HG02759 (cell line): ENCODE data around the gene SCP2D1.
A peak's percentile ranks its signal among the peaks of the same experiment; 100 is the strongest.
"Not testable (repeated sequence)": the region's sequence is repeated elsewhere in the genome, so short reads cannot be mapped to it uniquely, and the experiment has no call there.

ENCODE experiments used
- ATAC-seq: cut with Tn5 transposase; IDR thresholded peaks from one replicate; pipeline ENCODE4 v1.9.1; 2021; ENCODE audit warnings: mild to moderate bottlenecking, moderate library complexity; ENCODE audit not compliant: unreplicated experiment

The SCP2D1 gene

GRCh38 chr20:18813483-18813882, at the start of gene SCP2D1:
Gene SCP2D1, plus strand, starts transcription at chr20:18813783. Its CDS starts 33 bp downstream, at chr20:18813816.
- no peak for ATAC-seq

GRCh38 chr20:18767676-18768075, 45.9 kb upstream of the SCP2D1 start:
- ATAC-seq, result no peak

GRCh38 chr20:18773566-18773965, 40.0 kb upstream of the SCP2D1 start:
- no peak for ATAC-seq

- ATAC-seq, result no peak
Measured at GRCh38 chr20:18774207-18774606, 39.4 kb upstream of the SCP2D1 start.

- no peak for ATAC-seq
Measured at GRCh38 chr20:18775633-18776032, 38.0 kb upstream of the SCP2D1 start.

GRCh38 chr20:18778690-18779392, 34.7 kb upstream of the SCP2D1 start:
- no peak for ATAC-seq

- no peak for ATAC-seq
Measured at GRCh38 chr20:18780385-18781130, 33.0 kb upstream of the SCP2D1 start.

- ATAC-seq, result no peak
Measured at GRCh38 chr20:18781509-18781908, 32.1 kb upstream of the SCP2D1 start.

GRCh38 chr20:18783385-18783959, 30.1 kb upstream of the SCP2D1 start:
- no peak for ATAC-seq

GRCh38 chr20:18787046-18787445, 26.5 kb upstream of the SCP2D1 start:
- ATAC-seq, result not testable (repeated sequence)

- ATAC-seq, result no peak
Measured at GRCh38 chr20:18788021-18788420, 25.6 kb upstream of the SCP2D1 start.

- no peak for ATAC-seq
Measured at GRCh38 chr20:18790787-18791186, 22.8 kb upstream of the SCP2D1 start.

- ATAC-seq, result peak; percentile 98
Measured at GRCh38 chr20:18793625-18794427, 19.8 kb upstream of the SCP2D1 start.

- ATAC-seq, result peak; percentile 3
Measured at GRCh38 chr20:18794428-18794787, 19.2 kb upstream of the SCP2D1 start.

- no peak for ATAC-seq
Measured at GRCh38 chr20:18795366-18795765, 18.2 kb upstream of the SCP2D1 start.

- no peak for ATAC-seq
Measured at GRCh38 chr20:18796282-18796833, 17.2 kb upstream of the SCP2D1 start.

- no peak for ATAC-seq
Measured at GRCh38 chr20:18801516-18801915, 12.1 kb upstream of the SCP2D1 start.

- ATAC-seq, result peak; percentile 79
Measured at GRCh38 chr20:18802012-18802634, 11.5 kb upstream of the SCP2D1 start.

GRCh38 chr20:18805881-18806280, 7.7 kb upstream of the SCP2D1 start:
- no peak for ATAC-seq

GRCh38 chr20:18808712-18809111, 4.9 kb upstream of the SCP2D1 start:
- ATAC-seq, result no peak
